Mucosa of rectum (tissue), 2 donors: Measurements from ENCODE around the gene SLC4A2.
A peak's percentile ranks its signal among the peaks of the same experiment; 100 is the strongest.
"Not testable (repeated sequence)": the region's sequence is repeated elsewhere in the genome, so short reads cannot be mapped to it uniquely, and the experiment has no call there.

Experiments used
- H3K27ac ChIP-seq, 2 donors: one replicate each; pipeline ENCODE4 v1.7.0; 2013; ENCODE audit warnings: inconsistent platforms in 2 of 2, low read depth in 2 of 2, low read length in 2 of 2
- H3K27me3 ChIP-seq, 2 donors: one replicate each; pipeline ENCODE4 v1.7.0; 2013; ENCODE audit warnings: low read length in 2 of 2; ENCODE audit not compliant: control insufficient read depth in 2 of 2, insufficient read depth in 2 of 2
- H3K36me3 ChIP-seq, 2 donors: one replicate each; pipeline ENCODE4 v1.7.0; 2013; ENCODE audit warnings: low read length in 2 of 2; ENCODE audit not compliant: control insufficient read depth in 2 of 2, insufficient read depth in 2 of 2
- H3K4me1 ChIP-seq, 2 donors: one replicate each; pipeline ENCODE4 v1.7.0; 2013; ENCODE audit warnings: low read length in 2 of 2, mild to moderate bottlenecking in 1 of 2; ENCODE audit not compliant: control insufficient read depth in 2 of 2, insufficient read depth in 2 of 2
- H3K4me3 ChIP-seq, 2 donors: one replicate each; pipeline ENCODE4 v1.7.0; 2013; ENCODE audit warnings: low read length in 2 of 2
- H3K9ac ChIP-seq, 2 donors: one replicate each; pipeline ENCODE4 v1.7.0; 2013; ENCODE audit warnings: low read length in 2 of 2, low read depth in 1 of 2, mild to moderate bottlenecking in 1 of 2
- H3K9me3 ChIP-seq, 2 donors: one replicate each; pipeline ENCODE4 v1.7.0; 2013; ENCODE audit warnings: low read length in 2 of 2; ENCODE audit not compliant: control insufficient read depth in 2 of 2
- donor health status: healthy.
- donor health status: Normal muscosa, but diverticular disease.

SLC4A2 gene

DNA sequence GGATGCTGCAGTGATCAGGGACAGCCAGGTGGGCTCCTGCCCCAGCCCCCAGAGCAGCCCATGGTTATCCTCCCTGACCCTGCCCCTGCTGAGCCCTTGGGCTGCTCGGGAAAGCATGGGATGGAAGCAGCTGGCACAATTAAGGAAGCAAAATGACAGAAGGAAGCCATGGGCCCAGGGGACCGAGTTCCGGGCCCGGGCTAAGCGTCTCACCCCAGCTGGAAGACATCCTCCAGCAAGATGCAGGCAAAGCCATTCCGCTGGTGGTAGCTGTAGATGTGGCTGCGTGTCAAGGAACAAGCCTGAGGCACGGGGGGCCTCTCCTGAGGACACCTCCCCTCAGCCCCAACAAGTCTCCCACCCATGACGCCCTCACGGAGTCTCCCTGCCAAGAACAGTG is 36.2 kb upstream of the SLC4A2 start:
- no peaks in the 10 kb centered on the region for H3K36me3 ChIP-seq
- peaks cover 5 to 9% of the 10 kb centered on the region in 2 donors for H3K4me1 ChIP-seq
- no peak overlapping the region for H3K4me3 ChIP-seq
- H3K27ac ChIP-seq: no peak overlapping the region
- H3K27me3 ChIP-seq: peaks cover 15 to 20% of the 10 kb centered on the region in 2 donors
- H3K9ac ChIP-seq: no peak overlapping the region
- no peaks in the 10 kb centered on the region for H3K9me3 ChIP-seq

DNA sequence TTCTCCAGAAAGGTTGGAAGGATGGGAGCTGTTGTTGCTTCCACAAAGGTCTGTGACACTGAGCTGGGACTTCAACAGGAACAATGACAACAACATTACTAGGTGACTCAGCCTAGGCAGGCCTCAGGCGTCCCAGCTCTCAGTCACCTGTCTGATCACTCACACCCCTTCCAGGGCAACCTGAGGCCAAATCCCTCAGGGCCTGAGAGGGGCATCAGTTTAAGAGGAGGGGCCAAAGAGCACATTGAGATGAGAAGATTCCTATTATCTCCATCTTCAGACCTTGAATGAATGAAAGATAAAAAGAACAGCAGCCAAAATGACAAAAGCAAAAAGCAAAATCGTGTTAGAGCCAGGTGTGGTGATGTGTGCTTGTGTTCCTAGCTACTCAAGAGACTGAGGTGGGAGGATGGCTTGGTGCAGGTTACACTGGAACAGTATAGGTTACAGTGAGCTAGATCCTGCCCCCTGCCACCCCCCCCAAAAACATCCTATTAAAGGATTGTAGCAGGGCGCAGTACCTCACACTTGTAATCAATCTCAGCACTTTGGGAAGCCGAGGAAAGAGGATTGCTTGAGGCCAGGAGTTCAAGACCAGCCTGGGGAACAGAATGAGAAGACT is 34.8 kb upstream of the SLC4A2 start, which contains the start of gene ATG9B:
TSS of gene ATG9B (minus strand) at position 60 of the 622 bp plus-strand sequence. CDS start 71 bp downstream, outside the sequence.
- Histone ChIP-seq H3K27me3 (peaks cover 8 to 11% of the 10 kb centered on the region in 2 donors), H3K4me3 (no peak within 1 kb of the TSS), H3K36me3 (no peaks in the 10 kb centered on the region), H3K27ac (no peak within 1 kb of the TSS), H3K9ac (no peak within 1 kb of the TSS), H3K4me1 (peaks cover 6 to 9% of the 10 kb centered on the region in 2 donors), H3K9me3 (no peaks in the 10 kb centered on the region)

DNA sequence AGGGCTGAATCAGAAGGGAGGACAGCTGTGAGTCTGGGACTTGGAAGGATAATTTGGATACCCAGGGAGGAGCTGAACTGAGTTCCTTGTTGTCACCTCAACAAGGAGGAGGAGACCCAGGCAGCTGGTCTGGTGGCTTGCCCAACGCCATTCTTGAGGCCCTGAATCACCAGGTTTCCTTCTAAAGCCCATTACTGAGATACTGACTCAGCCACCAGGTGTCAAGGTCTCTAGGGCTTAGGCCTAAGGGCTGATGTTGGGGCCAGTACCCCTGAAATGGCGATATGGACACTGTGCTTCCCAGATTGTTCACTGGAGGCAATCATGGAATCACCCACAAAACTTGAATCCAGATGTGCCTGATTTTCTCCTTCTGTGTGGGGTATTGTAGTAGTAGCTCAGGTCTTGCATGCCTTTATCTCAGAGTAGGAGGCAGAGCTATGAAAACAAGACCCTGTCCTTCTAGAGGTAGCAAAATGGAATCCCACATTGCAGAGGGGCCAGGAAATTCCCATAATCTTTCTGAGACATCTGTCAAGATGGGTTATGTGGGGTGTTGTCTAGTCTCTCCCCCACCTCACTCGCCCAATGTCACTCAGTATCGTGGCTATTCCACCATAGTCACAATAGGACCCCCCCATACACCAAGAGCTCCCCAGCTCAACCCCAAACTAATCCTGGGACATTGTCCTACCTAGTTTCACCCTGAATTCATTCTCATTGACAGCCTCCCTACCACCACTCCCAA is 33.3 kb upstream of the SLC4A2 start:
- Histone ChIP-seq H3K9ac (no peak overlapping the region), H3K27ac (no peak overlapping the region), H3K9me3 (no peaks in the 10 kb centered on the region), H3K4me1 (peaks cover 6 to 9% of the 10 kb centered on the region in 2 donors), H3K27me3 (no peaks in the 10 kb centered on the region), H3K4me3 (no peak overlapping the region), H3K36me3 (no peaks in the 10 kb centered on the region)

DNA sequence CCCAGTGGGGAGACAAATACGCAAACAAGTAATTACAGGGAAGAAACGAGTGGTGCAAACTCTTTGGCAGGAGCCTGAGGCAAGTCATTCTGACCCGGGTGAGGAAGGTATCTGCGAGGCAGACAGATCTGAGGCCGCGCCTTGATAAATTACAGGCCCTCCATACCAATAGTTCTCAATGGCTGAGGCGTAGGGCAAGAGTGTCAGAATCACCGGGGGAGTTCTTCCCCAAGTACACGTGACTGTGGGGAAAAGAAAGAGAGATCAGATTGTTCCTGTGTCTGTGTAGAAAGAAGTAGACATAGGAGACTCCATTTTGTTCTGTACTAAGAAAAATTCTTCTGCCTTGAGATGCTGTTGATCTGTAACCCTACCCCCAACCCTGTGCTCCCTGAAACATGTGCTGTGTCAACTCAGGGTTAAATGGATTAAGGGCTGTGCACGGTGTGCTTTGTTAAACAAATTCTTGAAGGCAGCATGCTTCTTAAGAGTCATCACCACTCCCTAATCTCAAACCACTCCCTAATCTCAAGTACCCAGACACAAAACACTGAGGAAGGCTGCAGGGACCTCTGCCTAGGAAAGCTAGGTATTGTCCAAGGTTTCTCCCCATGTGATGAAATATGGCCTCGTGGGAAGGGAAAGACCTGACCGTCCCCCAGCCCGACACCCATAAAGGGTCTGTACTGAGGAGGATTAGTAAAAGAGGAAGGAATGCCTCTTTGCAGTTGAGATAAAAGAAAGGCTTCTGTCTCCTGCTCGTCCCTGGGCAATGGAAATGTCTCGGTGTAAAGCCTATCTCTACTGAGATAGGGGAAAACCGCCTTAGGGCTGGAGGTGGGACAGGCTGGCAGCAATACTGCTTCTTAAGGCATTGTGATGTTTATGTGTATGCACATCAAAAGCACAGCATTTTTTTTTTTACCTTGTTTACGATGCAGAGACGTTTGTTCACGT is 32.3 kb upstream of the SLC4A2 start:
- not testable (repeated sequence) for H3K36me3 ChIP-seq, H3K27me3 ChIP-seq, H3K9me3 ChIP-seq, H3K4me1 ChIP-seq, H3K9ac ChIP-seq, H3K27ac ChIP-seq
- H3K4me3 ChIP-seq: peak overlapping the region; percentile 82 to 90

DNA sequence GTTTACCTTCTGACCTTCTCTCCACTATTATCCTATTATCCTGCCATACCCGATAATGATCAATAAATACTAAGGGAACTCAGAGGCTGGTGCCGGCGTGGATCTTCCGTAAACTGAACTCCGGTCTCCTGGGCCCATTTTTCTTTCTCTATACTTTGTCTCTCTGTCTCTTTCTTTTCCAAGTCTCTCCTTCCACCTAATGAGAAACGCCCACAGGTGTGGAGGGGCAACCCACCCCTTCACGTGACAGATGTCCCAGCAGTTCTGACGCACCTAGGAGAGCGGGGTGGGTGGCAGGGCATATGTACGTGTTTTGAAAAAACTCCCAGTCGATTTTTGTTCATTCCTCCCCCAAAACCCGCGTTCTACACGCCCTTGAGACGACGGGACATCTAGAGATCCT is 31.7 kb upstream of the SLC4A2 start:
- not testable (repeated sequence) for H3K9me3 ChIP-seq, H3K4me1 ChIP-seq, H3K27me3 ChIP-seq, H3K36me3 ChIP-seq
- peak overlapping the region; percentile 70 to 73 for H3K9ac ChIP-seq
- H3K27ac ChIP-seq: peak overlapping the region; percentile 64 to 77
- H3K4me3 ChIP-seq: peak overlapping the region; percentile 82 to 90

DNA sequence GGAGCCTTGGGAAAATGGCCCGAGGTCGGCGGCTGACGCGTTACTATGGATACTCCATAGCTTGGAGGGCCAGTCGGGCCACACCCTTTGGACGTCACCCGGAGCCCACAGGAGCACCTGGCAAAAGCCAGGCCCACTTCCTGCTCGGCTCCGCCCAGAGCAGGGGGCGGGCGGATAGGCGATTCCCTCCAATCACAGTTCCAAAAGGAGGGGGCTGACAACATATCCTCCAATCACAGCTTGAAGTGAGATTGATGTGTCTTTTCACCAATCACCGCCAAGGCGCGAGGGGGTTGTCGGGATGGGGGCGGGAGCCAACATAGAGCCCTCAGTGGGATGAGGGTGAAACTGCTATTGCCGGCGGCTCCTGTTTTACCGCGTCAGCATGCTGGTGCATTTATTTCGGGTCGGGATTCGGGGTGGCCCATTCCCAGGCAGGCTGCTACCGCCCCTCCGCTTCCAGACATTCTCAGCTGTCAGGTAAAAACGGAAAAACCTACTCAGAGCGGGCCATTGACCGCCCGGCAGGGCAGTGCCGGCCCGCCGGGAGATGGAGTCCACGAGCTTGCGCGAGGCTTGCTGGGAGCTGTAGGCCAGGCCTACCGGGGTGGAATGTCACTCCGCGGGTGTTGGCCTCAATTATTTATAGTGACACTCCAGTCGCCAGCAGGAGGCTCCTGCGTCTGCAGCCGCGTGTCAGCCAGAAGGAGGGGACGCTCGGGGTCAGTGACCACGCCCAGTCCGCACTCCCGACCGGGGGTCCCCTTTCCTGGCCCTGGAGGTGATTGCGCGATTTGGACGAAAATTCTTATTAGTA is 31.1 kb upstream of the SLC4A2 start, which contains the start of gene ABCB8:
TSS of gene ABCB8 (plus strand) at position 320 of the 817 bp plus-strand sequence. CDS start at position 386, 66 bp downstream.
- Histone ChIP-seq H3K4me3 (peak within 1 kb of the TSS; percentile 90 to 94), H3K36me3 (peaks cover 0 to 8% of the 10 kb centered on the region in 2 donors), H3K27ac (peak within 1 kb of the TSS; percentile 86 to 87), H3K9ac (peak within 1 kb of the TSS; percentile 73 to 75), H3K4me1 (peaks cover 6 to 9% of the 10 kb centered on the region in 2 donors), H3K9me3 (no peaks in the 10 kb centered on the region), H3K27me3 (no peaks in the 10 kb centered on the region)

DNA sequence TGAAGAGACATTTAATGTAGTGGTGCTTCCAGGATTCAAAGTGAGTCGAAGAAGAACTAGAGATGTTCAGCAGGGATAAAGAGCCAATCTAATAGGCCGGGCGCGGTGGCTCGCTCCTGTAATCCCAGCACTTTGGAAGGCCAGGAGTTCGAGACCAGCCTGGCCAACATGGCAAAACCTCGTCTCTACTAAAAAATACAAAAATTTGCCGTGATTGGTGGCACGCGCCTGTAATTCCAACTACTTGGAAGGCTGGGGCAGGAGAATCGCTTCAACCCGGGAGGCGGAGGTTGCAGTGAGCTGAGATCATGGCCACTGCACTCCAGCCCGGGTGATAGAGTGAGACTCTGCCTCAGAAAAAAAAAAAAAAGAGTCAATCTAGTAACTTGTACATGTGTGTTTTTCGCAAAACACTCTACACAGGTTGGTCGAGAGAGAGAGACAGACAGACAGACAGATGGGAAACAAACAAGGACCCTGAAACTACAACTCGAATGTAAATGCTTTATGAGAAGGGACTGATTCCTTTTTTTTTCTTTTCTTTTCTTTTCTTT is 30.4 kb upstream of the SLC4A2 start:
- Histone ChIP-seq H3K27ac (peak overlapping the region; percentile 86 to 87), H3K4me3 (peak overlapping the region; percentile 90 to 94), H3K27me3 (no peaks in the 10 kb centered on the region), H3K4me1 (peaks cover 6 to 9% of the 10 kb centered on the region in 2 donors), H3K9me3 (no peaks in the 10 kb centered on the region), H3K9ac (peak overlapping the region; percentile 68 to 75), H3K36me3 (peaks cover 0 to 10% of the 10 kb centered on the region in 2 donors)

DNA sequence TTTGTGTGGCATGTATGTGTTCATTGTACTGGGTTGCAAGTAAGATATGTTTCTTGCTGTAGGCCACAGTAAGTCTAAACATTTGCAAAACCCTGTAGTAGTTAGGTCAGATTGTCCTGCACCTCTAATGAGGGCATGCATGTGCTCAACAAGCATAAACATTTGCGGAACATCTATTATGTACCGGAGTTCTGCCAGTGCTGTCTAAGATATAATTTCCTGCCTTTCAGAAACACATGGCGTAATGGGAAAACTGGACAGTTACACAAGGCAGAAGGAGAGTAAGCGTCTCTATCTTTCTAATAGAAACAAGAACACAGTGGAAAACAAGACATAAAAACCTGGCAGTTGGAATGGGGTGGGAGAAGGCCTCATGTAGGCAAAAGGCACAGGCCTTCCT is 28.4 kb upstream of the SLC4A2 start:
- Histone ChIP-seq H3K27ac (no peak overlapping the region), H3K4me1 (peaks cover 6 to 9% of the 10 kb centered on the region in 2 donors), H3K9ac (no peak overlapping the region), H3K4me3 (no peak overlapping the region), H3K27me3 (no peaks in the 10 kb centered on the region), H3K9me3 (no peaks in the 10 kb centered on the region), H3K36me3 (peaks cover 19 to 25% of the 10 kb centered on the region in 2 donors)
